ENCODE data around the gene GPR107.

Gene GPR107

GRCh38 chr9:130112538-130113151 lies 58.9 kb downstream of the GPR107 start:
- no peak for DNase-seq

- no peak for DNase-seq
These were observed 61.0 kb downstream of the GPR107 start for GRCh38 chr9:130114741-130115140.

- DNase-seq = no peak
These were observed 62.6 kb downstream of the GPR107 start for GRCh38 chr9:130116346-130116745.

DNA sequence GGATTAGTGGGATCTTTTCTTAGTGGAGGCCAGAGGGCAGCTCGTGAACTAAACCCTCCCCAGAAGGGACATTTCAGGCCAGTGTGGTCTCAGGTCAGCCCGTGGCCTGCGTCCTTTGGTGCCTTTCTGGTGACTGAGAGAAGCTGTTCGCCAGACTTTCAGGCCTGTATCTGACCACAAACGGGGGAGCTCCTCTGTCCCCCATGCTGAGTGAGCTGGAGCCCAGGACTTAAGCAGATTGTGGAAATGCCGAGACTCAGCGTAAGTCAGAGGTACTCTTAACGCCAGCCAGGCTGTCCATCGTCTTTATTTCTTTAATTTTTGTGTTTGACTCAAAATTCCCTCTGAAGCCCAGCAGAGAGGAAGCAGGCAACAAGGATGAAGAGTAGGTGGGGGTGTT lies 63.7 kb downstream of the GPR107 start:
- DNase-seq = no peak

- no peak for DNase-seq
These were observed 64.3 kb downstream of the GPR107 start for GRCh38 chr9:130117816-130118632.

DNA sequence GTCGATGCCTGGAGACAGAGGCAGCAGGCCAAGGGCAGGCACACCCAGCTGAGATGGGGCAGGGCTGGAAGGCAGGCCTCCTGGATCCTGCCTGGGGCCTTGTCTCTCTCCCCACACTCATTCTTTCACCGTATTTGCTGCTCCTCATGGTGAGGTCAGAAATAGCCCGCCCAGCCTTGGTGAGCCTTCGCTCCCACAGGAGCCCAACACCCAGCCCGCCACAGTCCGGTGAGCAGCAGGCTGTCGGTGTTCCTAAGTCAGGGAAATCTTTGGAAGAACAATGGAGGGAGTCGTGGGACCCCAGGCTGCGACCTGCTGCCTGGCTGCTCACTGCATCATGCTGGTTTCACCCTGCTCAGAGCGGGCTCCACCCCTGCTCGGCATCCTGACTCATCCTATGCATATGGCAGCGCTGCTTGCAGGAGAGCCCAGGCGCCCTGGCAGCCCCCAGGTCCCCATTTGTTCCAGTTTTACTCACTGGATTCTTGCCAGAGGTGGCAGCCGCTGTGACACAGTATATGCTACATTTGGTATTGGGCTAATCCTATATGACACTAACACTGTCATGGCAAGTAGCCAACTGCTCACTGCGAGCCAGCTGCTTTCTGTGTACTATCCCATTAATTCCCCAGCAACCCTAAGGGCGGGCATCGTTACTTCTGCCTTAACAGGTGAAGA lies 65.3 kb downstream of the GPR107 start:
- peak; percentile 99 for DNase-seq

- no peak for DNase-seq
These were observed 66.0 kb downstream of the GPR107 start for GRCh38 chr9:130119519-130120298.

DNA sequence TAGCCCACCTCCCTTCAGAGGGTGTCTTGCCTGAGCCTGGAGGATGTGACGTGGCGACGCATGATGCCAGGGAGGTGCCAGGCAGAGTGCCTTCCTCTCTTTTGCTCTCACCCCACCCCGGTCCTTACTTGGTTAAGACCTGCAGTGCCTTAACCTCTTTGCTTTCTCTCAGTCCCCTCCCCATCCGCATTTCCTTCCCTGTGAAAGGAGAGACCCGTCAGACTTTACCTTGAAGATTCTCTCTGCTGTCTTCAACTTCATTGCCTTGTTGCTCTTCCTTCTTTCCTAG lies 66.5 kb downstream of the GPR107 start:
- no peak for DNase-seq

DNA sequence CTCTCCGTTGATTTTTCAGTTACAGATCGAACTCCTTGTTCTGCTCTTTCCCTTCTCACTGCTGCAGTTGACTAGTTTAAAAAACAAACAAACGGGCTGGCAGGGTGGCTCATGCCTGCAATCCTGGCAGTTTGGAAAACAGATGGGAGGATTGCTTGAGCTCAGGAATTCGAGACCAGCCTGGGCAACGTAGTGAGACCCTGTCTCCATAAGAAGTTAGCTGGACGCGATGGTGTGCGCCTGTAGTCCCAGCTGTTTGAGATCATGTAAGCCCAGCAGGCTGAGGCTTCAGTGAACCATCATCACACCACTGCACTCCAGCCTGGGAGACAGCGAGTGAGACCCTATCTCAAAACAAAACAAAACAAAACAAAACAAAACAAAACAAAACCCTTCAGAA lies 67.1 kb downstream of the GPR107 start:
- no peak for DNase-seq

DNA sequence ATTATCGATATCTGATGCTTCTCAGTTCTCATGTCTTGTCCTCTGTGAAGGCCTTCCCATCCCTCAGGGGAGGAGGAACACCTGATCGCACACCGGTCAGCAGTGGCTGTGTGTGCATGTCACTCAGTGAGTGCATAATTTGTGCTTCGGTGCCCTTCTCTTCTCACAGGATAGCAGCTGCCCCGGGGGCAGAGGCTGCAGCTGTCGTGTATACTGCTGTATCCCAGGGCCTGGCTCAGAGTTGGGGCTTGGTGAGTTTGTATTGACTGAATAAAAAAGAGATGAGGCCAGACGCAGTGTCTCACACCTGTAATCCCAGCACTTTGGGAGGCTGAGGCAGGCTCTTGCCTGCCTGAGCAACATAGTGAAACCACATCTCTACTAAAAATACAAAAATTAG lies 68.8 kb downstream of the GPR107 start:
- peak; percentile 64 for DNase-seq

GRCh38 chr9:130124085-130124860 lies 70.6 kb downstream of the GPR107 start:
- no peak for DNase-seq

DNA sequence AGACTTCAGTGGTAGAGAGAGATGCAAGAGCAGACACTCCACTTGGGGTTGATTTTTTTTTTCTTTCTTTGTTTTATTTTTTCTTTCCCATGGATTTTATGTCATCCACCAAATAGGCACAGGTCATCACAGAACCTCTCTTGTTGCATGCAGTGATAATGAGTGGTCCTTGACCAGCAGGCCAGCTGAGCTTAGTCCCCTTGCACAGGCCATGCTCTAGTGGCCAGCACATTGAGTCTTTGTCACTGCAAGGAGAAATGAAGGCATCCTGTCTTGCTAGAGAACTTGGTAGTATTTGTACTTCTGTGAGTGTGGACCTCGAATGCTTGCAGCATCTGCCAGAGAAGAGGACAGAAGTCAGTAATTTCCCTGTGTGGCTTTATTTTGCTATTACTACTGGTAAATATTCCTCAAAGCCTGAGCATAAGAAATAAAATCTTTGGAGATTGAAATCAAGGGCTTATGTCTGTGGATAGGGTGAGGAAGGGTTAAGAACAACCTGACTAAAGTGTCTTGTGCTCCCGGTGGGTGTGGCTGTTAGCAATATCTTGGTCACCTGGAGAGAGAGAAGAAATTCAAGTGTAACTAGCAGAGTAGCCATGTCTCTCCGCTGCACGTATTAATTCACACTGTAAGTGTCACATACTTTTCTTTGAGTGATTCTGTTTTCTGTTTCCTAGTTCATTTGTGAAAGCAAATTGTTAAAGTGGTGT lies 73.2 kb downstream of the GPR107 start:
- DNase-seq = no peak

GRCh38 chr9:130128251-130128650 lies 74.5 kb downstream of the GPR107 start:
- no peak for DNase-seq

DNA sequence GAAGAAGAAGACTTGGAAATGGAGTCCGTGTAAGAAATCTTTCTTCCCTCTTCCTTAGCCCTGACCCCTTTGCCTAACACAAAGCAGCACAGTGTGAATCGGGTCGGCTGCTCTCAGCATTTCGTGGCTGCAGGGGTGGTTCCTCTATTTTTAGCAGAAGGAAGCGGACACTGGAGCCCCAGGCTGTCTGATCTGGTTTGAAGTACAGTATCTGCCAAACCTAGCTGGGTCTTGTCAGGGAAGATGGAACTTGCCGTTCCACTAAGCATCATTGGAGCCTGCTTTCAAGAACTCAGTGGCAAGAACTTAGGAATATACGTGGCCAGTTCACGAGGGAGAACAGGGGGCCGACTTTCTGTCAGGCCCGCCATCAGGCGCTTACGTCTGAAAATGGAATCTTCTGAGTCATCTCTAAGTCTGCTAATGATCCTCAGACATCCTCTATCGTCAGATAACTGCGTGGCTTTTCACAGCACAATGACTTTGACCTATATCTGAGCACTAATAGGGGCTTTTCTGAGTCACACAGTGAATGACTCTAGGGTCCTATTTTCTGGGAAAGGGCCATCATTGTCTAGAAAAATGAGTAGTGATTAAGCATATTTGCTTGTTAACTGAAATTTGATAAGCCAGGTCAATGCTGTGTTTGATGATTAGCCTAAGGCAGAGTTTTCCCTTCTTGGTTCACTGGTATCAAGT lies 75.2 kb downstream of the GPR107 start:
- no peak for DNase-seq

DNA sequence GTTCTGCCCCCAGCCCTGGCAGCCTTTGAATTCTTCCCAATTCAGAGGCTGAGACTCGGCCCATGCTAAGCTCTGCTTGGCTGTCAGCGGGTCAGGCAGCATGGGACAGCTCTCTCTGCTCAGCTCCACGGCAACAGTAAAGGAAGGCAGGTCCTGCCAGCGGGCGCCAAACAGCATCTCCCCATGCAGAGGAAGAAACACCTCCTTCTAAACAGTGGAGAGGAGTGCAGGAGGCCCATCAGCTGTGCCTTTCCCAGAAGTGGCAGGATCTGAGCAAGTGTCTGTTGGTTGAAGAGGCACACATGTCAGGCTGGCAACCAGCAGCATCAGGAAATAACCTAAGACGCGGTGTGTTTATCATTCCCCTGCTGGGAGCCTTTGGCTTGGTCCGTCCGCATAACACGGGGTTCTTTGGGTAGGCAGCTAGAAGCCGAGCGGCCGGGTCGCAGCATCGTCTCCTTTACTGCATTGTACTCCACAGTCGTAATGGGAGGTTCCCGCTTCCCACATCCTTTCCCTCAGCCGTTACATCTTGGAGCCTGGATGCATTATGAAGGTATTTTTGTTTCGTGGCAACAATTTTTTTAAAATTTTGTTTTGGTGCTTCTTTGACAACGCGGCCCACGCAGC lies 75.8 kb downstream of the GPR107 start:
- DNase-seq = no peak

GRCh38 chr9:130132746-130133145 lies 79.0 kb downstream of the GPR107 start:
- DNase-seq = no peak

DNA sequence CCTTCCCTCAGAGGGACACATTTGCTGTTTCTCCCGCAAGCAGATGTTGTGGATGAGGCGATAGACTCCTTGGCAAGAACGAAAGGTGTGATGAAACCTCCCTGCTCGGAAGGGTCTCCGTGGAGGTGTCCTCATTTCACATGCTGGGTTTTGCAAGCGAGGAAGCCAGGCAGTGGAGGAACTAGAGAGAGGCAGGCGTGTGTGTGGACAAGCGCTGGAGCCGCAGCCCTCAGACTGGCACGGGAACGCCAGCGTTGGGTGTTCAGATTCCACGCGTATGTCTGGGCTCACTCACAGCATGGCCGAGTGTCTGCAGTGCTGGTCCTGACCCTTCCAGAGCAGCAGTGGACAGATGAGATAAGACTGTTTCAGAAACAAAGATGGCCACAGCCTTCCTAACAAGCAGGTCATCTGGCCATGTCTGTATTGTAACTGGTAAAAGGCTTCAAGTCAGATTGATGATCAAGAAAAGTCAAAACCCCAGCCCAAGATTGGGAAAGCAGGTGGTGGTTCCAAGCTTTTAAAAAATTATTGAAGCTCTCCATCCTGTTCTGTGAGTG lies 83.5 kb downstream of the GPR107 start:
- DNase-seq = no peak

DNA sequence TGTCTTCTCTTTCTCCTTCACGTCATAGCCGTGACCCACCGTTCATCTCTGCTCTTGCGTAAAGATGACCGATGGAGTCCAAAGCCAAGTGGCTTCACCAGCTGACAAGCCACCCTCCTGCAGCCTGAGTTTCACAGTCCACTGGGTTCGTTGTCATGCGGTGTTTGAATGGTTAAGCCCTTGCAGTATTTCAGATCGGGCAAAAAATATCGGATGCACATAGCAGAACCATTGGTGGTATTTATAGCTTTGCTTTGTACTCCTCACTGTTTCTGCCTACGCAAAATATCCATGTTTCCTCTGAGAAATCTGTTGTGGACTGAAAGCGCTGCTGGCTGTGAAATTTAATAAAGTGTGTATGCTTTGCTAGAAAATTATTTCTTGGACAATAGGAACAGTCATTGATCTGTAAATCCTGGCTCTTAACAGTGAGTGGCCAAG lies 84.0 kb downstream of the GPR107 start:
- no peak for DNase-seq

DNA sequence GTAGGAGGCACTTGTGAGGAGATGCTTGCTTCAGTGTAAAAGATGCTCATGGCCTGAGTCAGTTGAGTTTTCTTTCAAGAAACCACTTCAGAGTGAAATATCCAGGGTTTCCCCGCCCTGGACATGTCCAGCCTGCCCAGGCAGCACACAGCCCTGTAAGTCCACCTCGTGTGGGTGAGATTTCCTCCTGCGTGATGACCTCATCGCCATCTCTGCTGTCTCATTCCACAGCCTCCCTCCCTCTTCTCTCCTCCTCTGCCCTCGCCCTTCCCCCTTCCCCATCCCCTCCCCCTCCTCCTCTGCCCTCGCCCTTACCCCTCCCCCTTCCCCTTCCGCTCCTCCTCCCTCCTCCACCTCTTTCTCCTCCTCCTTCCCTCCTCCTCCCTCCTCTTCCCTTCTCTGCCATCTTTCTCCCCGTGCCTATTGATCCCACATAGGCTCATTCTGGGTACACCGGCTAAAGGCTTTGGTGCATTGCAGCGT lies 84.5 kb downstream of the GPR107 start:
- no peak for DNase-seq

DNA sequence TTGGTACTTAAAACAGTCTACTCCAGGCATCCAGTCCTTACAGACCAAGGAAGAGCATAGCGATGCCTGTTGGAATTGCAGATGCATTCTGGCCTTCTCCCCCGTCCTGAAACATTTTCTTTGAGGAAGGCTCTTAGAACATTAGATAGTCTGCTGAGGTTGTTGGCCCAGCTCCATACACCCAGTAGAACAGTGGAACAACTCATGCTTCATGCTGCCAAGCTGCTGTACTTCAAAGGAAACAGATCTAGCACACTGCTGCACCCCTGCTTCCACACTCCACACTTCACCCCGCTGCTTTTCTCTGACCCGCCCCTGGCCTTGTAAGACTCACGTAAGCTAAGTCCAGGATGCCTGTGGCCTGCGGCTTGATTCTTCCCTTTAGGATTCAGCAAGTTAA lies 85.1 kb downstream of the GPR107 start:
- DNase-seq = no peak
